CD4-positive, alpha-beta T cell (primary cell): ENCODE data around the gene HABP4. TPM values are rescaled to one million over a fixed set of nuclear protein-coding genes. Genes with fewer than 3 reads are reported as not detected.

Experiments
- ATAC-seq: fragments of 200-7000 bp; cut with Tn5 transposase; one replicate; pipeline ENCODE4 v1.10.0; 2022; ENCODE audit warnings: mild to moderate bottlenecking; ENCODE audit not compliant: poor library complexity
- CTCF ChIA-PET: fragments of 350-600 bp; sonication (Branson Sonifier 250); formaldehyde crosslinking; loops from one replicate; lab custom pipeline; 2021; ENCODE audit warnings: antibody characterized with exemption, inconsistent platforms; lab: Charles Lee
- POLR2A ChIA-PET: fragments of 350-600 bp; sonication (Branson Sonifier 250); formaldehyde crosslinking; loops from one replicate; lab custom pipeline; 2021; ENCODE audit warnings: antibody characterized with exemption, inconsistent platforms; lab: Charles Lee
- DNase-seq, 14 experiments: peaks; one replicate each; pipeline ENCODE4 v3.0.0-alpha.2; 2013 to 2020; ENCODE audit warnings: mixed read lengths in 2 of 14
- H3K27ac ChIP-seq, 2 donors: one replicate each; pipeline versions ENCODE4 v1.5.1 to v1.7.0; 2013; ENCODE audit warnings: low read length in 2 of 2, low read depth in 1 of 2, mild to moderate bottlenecking in 1 of 2
- H3K27me3 ChIP-seq, 2 experiments: 1 replicate in 1 of 2; 2 replicates in 1 of 2; pipeline versions ENCODE4 v1.6.1 to v1.7.0; 2013; ENCODE audit warnings: low read length in 2 of 2, control low read depth in 1 of 2, mild to moderate bottlenecking in 1 of 2, moderate library complexity in 1 of 2; ENCODE audit not compliant: insufficient read depth in 2 of 2, control insufficient read depth in 1 of 2
- H3K36me3 ChIP-seq: one replicate; pipeline ENCODE4 v1.6.1; 2013; ENCODE audit warnings: low read length, control low read depth; ENCODE audit not compliant: insufficient read depth
- H3K4me1 ChIP-seq: one replicate; pipeline ENCODE4 v1.6.1; 2013; ENCODE audit warnings: low read length, control low read depth; ENCODE audit not compliant: insufficient read depth
- H3K4me3 ChIP-seq: one replicate; pipeline ENCODE4 v1.5.1; 2013; ENCODE audit warnings: mild to moderate bottlenecking, low read length, moderate library complexity
- H3K9me3 ChIP-seq, 2 experiments: 1 replicate in 1 of 2; 2 replicates in 1 of 2; pipeline versions ENCODE4 v1.6.1 to v1.7.0; 2013; ENCODE audit warnings: low read length in 2 of 2, mild to moderate bottlenecking in 2 of 2, control low read depth in 1 of 2, moderate library complexity in 1 of 2; ENCODE audit not compliant: control insufficient read depth in 1 of 2, insufficient read depth in 1 of 2
- H3K27ac Mint-ChIP-seq: one replicate; pipeline ENCODE4 v1.8.0; 2020; ENCODE audit warnings: mixed read lengths
- H3K27me3 Mint-ChIP-seq: one replicate; pipeline ENCODE4 v1.8.0; 2021; ENCODE audit warnings: mixed read lengths
- H3K36me3 Mint-ChIP-seq: one replicate; pipeline ENCODE4 v1.8.0; 2021; ENCODE audit warnings: low read depth, mixed read lengths
- H3K4me1 Mint-ChIP-seq: one replicate; pipeline ENCODE4 v1.8.0; 2021; ENCODE audit warnings: low read depth, mixed read lengths
- H3K4me3 Mint-ChIP-seq: one replicate; pipeline ENCODE4 v1.8.0; 2020; ENCODE audit warnings: mild to moderate bottlenecking, mixed read lengths
- H3K9me3 Mint-ChIP-seq: one replicate; pipeline ENCODE4 v1.8.0; 2020; ENCODE audit warnings: mixed read lengths
- CTCF ChIP-seq: fragments of 200-600 bp; IDR thresholded peaks from one replicate; pipeline ENCODE4 v1.8.0; 2022; ENCODE audit warnings: antibody characterized with exemption, mild to moderate bottlenecking
- intact Hi-C, 2 experiments: fragments of 100-400 bp; cut with DNase I in 1 of 2; cut with micrococcal nuclease in 1 of 2; formaldehyde crosslinking; loops; one replicate each; pipeline versions ENCODE4 v1.15.1 to v1.9.0; 2023 to 2025; cut with DNase I, micrococcal nuclease
- total RNA-seq, 174 experiments: library from RNA in 2 of 174; stranded (reverse) in 2 of 174; gene quantifications; one replicate each; pipeline ENCODE4 v1.2.3 and lab custom pipeline; 2021 to 2026

Gene HABP4
- total RNA-seq, 2 experiments from 2014 or later: 29.7 to 31.7 TPM

GRCh38 chr9:96503918-96504317 lies 53.9 kb downstream of the HABP4 start:
- Histone ChIP-seq H3K36me3 (no peaks in the 10 kb centered on the region), H3K27ac (no peak overlapping the region), H3K9me3 (no peaks in the 10 kb centered on the region), H3K27me3 (no peaks in the 10 kb centered on the region), H3K4me3 (no peak overlapping the region), H3K4me1 (no peaks in the 10 kb centered on the region)
- TF ChIP-seq CTCF: no peak
- ChIA-PET CTCF (no interaction called here), POLR2A (no interaction called here)
- H3K27me3 Mint-ChIP-seq: no peaks in the 10 kb centered on the region
- H3K36me3 Mint-ChIP-seq: peaks cover under 1% of the 10 kb centered on the region
- no peak for ATAC-seq
- H3K4me3 Mint-ChIP-seq: no peak overlapping the region
- no peaks in the 10 kb centered on the region for H3K9me3 Mint-ChIP-seq
- intact Hi-C loops: no loop called here
- H3K4me1 Mint-ChIP-seq: no peaks in the 10 kb centered on the region
- DNase-seq: no peak
- H3K27ac Mint-ChIP-seq: no peak overlapping the region

- H3K36me3 ChIP-seq: no peaks in the 10 kb centered on the region
- TF ChIP-seq CTCF: no peak
- POLR2A ChIA-PET: no interaction called here
- CTCF ChIA-PET: no interaction called here
- no peaks in the 10 kb centered on the region for H3K9me3 ChIP-seq
- Mint-ChIP-seq H3K27me3 (no peaks in the 10 kb centered on the region), H3K36me3 (peaks cover 4% of the 10 kb centered on the region), H3K4me3 (no peak overlapping the region), H3K9me3 (no peaks in the 10 kb centered on the region), H3K27ac (no peak overlapping the region), H3K4me1 (no peaks in the 10 kb centered on the region)
- H3K4me1 ChIP-seq: no peaks in the 10 kb centered on the region
- intact Hi-C loops: no loop called here
- no peak for DNase-seq
- ATAC-seq: no peak
- H3K27ac ChIP-seq: no peak overlapping the region
- no peak overlapping the region for H3K4me3 ChIP-seq
- H3K27me3 ChIP-seq: no peaks in the 10 kb centered on the region
Measured at GRCh38 chr9:96505316-96505991, 55.5 kb downstream of the HABP4 start.

GRCh38 chr9:96508227-96508940 lies 58.4 kb downstream of the HABP4 start:
- POLR2A ChIA-PET: no interaction called here
- no peak overlapping the region for H3K27ac Mint-ChIP-seq
- CTCF ChIA-PET: no interaction called here
- no peaks in the 10 kb centered on the region for H3K27me3 Mint-ChIP-seq
- peaks cover 7% of the 10 kb centered on the region for H3K36me3 Mint-ChIP-seq
- Histone ChIP-seq H3K36me3 (no peaks in the 10 kb centered on the region), H3K27ac (no peak overlapping the region), H3K27me3 (no peaks in the 10 kb centered on the region), H3K4me1 (no peaks in the 10 kb centered on the region), H3K4me3 (no peak overlapping the region), H3K9me3 (no peaks in the 10 kb centered on the region)
- TF ChIP-seq CTCF: no peak
- ATAC-seq: no peak
- no peaks in the 10 kb centered on the region for H3K9me3 Mint-ChIP-seq
- no peak overlapping the region for H3K4me3 Mint-ChIP-seq
- intact Hi-C loops: no loop called here
- no peaks in the 10 kb centered on the region for H3K4me1 Mint-ChIP-seq
- DNase-seq: no peak
